Posterior vena cava (tissue), 2 donors: ENCODE results near the gene ERC2. TPM values are rescaled to one million over a fixed set of nuclear protein-coding genes. Genes with fewer than 3 reads are reported as not detected.
"Not testable (repeated sequence)": the region's sequence is repeated elsewhere in the genome, so short reads cannot be mapped to it uniquely, and the experiment has no call there.

Experiments used
- DNase-seq: peaks from one replicate; pipeline ENCODE4 v3.0.0-alpha.2; 2020; ENCODE audit warnings: low spot score
- intact Hi-C, 2 donors: fragments of 100-400 bp; cut with DNase I; formaldehyde crosslinking; loops; one replicate each; pipeline versions ENCODE4 v1.14.1 to v1.14.2; 2022 to 2023
- total RNA-seq, 2 donors: library from RNA; stranded (reverse); fragmentation: NEBNext Ultra II Directional; extraction: Animal tissue kit (Norgen Biotek cat#: 25700); gene quantifications; one replicate each; pipeline ENCODE4 v1.2.1, GENCODE V29; 2021
- donor health status: DM: yes; HTN: yes; CAD: no.
- donor health status: DM: yes; HTN: yes; CAD: no.

ERC2 gene
- total RNA-seq, 2 donors from 2014 or later, result 0.14 TPM

- no peak for DNase-seq
- intact Hi-C loops, result no loop called here
These were observed 610.6 kb downstream of the ERC2 start for GRCh38 chr3:55857633-55858032.

- no peak for DNase-seq
- intact Hi-C loops, result no loop called here
These were observed 613.0 kb downstream of the ERC2 start for GRCh38 chr3:55855311-55855710.

GRCh38 chr3:55854494-55854893 is 613.8 kb downstream of the ERC2 start:
- DNase-seq, result no peak
- intact Hi-C loops, result no loop called here

GRCh38 chr3:55852326-55852725 is 615.9 kb downstream of the ERC2 start:
- DNase-seq, result no peak
- intact Hi-C loops, result no loop called here

- DNase-seq, result no peak
- intact Hi-C loops, result no loop called here
These were observed 626.1 kb downstream of the ERC2 start for GRCh38 chr3:55842204-55842603.

GRCh38 chr3:55831876-55832275 is 636.4 kb downstream of the ERC2 start:
- intact Hi-C loops, DNase-seq: not testable (repeated sequence)

GRCh38 chr3:55828712-55829111 is 639.6 kb downstream of the ERC2 start:
- DNase-seq, result no peak
- intact Hi-C loops, result no loop called here

- intact Hi-C loops, result no loop called here
- no peak for DNase-seq
These were observed 640.5 kb downstream of the ERC2 start for GRCh38 chr3:55827786-55828185.

GRCh38 chr3:55826731-55827496 is 641.4 kb downstream of the ERC2 start:
- no peak for DNase-seq
- intact Hi-C loops, result no loop called here

GRCh38 chr3:55826097-55826496 is 642.2 kb downstream of the ERC2 start:
- no peak for DNase-seq
- intact Hi-C loops, result no loop called here

GRCh38 chr3:55824406-55824805 is 643.9 kb downstream of the ERC2 start:
- DNase-seq, result no peak
- intact Hi-C loops, result no loop called here

- intact Hi-C loops, result no loop called here
- DNase-seq, result no peak
These were observed 644.4 kb downstream of the ERC2 start for GRCh38 chr3:55823829-55824228.

GRCh38 chr3:55823001-55823400 is 645.3 kb downstream of the ERC2 start:
- DNase-seq, result no peak
- intact Hi-C loops, result no loop called here

GRCh38 chr3:55819005-55819404 is 649.3 kb downstream of the ERC2 start:
- intact Hi-C loops, result no loop called here
- DNase-seq, result no peak

- no peak for DNase-seq
- intact Hi-C loops, result no loop called here
These were observed 649.8 kb downstream of the ERC2 start for GRCh38 chr3:55818485-55818884.

- DNase-seq, result no peak
- intact Hi-C loops, result no loop called here
These were observed 651.3 kb downstream of the ERC2 start for GRCh38 chr3:55816794-55817576.

- intact Hi-C loops, result no loop called here
- no peak for DNase-seq
These were observed 653.0 kb downstream of the ERC2 start for GRCh38 chr3:55815262-55815661.

GRCh38 chr3:55813268-55814097 is 654.8 kb downstream of the ERC2 start:
- no peak for DNase-seq
- intact Hi-C loops, result no loop called here

- DNase-seq, result no peak
- intact Hi-C loops, result no loop called here
These were observed 655.8 kb downstream of the ERC2 start for GRCh38 chr3:55812394-55813013.

- intact Hi-C loops, result no loop called here
- no peak for DNase-seq
These were observed 661.1 kb downstream of the ERC2 start for GRCh38 chr3:55807210-55807609.
